Dermis blood vessel endothelial cell (primary cell): ENCODE measurements around the gene TYR. TPM values are rescaled to one million over a fixed set of nuclear protein-coding genes. Genes with fewer than 3 reads are reported as not detected.
A peak's percentile ranks its signal among the peaks of the same experiment; 100 is the strongest.
"Not testable (repeated sequence)": the region's sequence is repeated elsewhere in the genome, so short reads cannot be mapped to it uniquely, and the experiment has no call there.

Experiments used
- DNase-seq: peaks from one replicate; pipeline ENCODE4 v3.0.0; 2010
- total RNA-seq: library from RNA; depleted of rRNA; stranded (reverse); fragments of >200 nt; gene quantifications from 2 replicates; pipeline ENCODE4 v1.2.3, GENCODE V29; 2014

TYR gene
- total RNA-seq: not detected in 2 replicates

- DNase-seq: no peak
Measured at GRCh38 chr11:89177691-89178231, at the start of gene TYR. TSS of gene TYR (plus strand) at chr11:89177875. CDS start at chr11:89177954, 79 bp downstream.

GRCh38 chr11:89136606-89137005 is 41.1 kb upstream of the TYR start:
- DNase-seq: no peak

- DNase-seq: no peak
Measured at GRCh38 chr11:89147229-89147628, 30.4 kb upstream of the TYR start.

- DNase-seq: no peak
Measured at GRCh38 chr11:89159974-89160373, 17.7 kb upstream of the TYR start.

- no peak for DNase-seq
Measured at GRCh38 chr11:89161949-89162348, 15.7 kb upstream of the TYR start.

GRCh38 chr11:89163686-89164085 is 14.0 kb upstream of the TYR start:
- DNase-seq: peak; percentile 59

- peak; percentile 28 for DNase-seq
Measured at GRCh38 chr11:89168396-89168795, 9.3 kb upstream of the TYR start.

- DNase-seq: no peak
Measured at GRCh38 chr11:89175796-89176195, 1.9 kb upstream of the TYR start.

GRCh38 chr11:89176938-89177337 is 737 bp upstream of the TYR start:
- no peak for DNase-seq

GRCh38 chr11:89181111-89181510 is 3.4 kb downstream of the TYR start:
- DNase-seq: no peak

- DNase-seq: no peak
Measured at GRCh38 chr11:89182773-89183518, 5.3 kb downstream of the TYR start.

GRCh38 chr11:89184021-89184420 is 6.3 kb downstream of the TYR start:
- no peak for DNase-seq

GRCh38 chr11:89189776-89190175 is 12.1 kb downstream of the TYR start:
- no peak for DNase-seq

GRCh38 chr11:89201138-89201537 is 23.5 kb downstream of the TYR start:
- no peak for DNase-seq

GRCh38 chr11:89203814-89204213 is 26.1 kb downstream of the TYR start:
- no peak for DNase-seq

GRCh38 chr11:89205378-89205777 is 27.7 kb downstream of the TYR start:
- DNase-seq: peak; percentile 45

GRCh38 chr11:89220684-89221339 is 43.1 kb downstream of the TYR start:
- no peak for DNase-seq

GRCh38 chr11:89235083-89235482 is 57.4 kb downstream of the TYR start:
- DNase-seq: no peak

GRCh38 chr11:89235976-89236375 is 58.3 kb downstream of the TYR start:
- DNase-seq: no peak

GRCh38 chr11:89247007-89247406 is 69.3 kb downstream of the TYR start:
- DNase-seq: not testable (repeated sequence)

GRCh38 chr11:89249196-89249595 is 71.5 kb downstream of the TYR start:
- no peak for DNase-seq

GRCh38 chr11:89261483-89261882 is 83.8 kb downstream of the TYR start:
- not testable (repeated sequence) for DNase-seq

GRCh38 chr11:89267660-89268302 is 90.1 kb downstream of the TYR start:
- DNase-seq: no peak
